Measurements from ENCODE around the gene PXT1. TPM values are rescaled to one million over a fixed set of nuclear protein-coding genes. Genes with fewer than 3 reads are reported as not detected.
A peak's percentile ranks its signal among the peaks of the same experiment; 100 is the strongest.

PXT1 gene
- total and polyA plus RNA-seq, 9 of the 15 experiments (the other 6 are each of a cell fraction or from before 2014, with no cell fraction given), result 0.09 to 0.11 (median 0.10) TPM; not detected in 5

- ChIA-PET CTCF (ENCODE audit: low intra/inter-chr PET ratio) (interaction anchor here (0.5 to 5.9 kb wide), 8 partner anchors 16 to 334 kb away, joined by 3 to 45 read pairs (median 4); partner anchors contain the start of gene MAPK14), POLR2A (interaction anchor here (1.2 kb wide), 1 partner anchor 14 kb away, joined by 4 read pairs; no protein-coding TSS in a partner anchor)
- Histone ChIP-seq H3K27me3 (ENCODE audit: control insufficient read depth in 2 of 2, insufficient read depth in 2 of 2, low read length in 2 of 2) (peaks cover 0 to 4% of the 10 kb centered on the region in 2 experiments; a peak in 2 of 5 replicates), H3K9me1 (ENCODE audit: control insufficient read depth, insufficient read depth, low read length) (no peaks in the 10 kb centered on the region), H3K4me3 (no peak overlapping the region), H3K9me3 (replicated peaks; ENCODE audit: control insufficient read depth, insufficient read depth, low read depth, low read length) (no peaks in the 10 kb centered on the region), H3K79me2 (ENCODE audit: control insufficient read depth, insufficient read depth, low read length) (no peaks in the 10 kb centered on the region), H4K20me1 (replicated peaks; ENCODE audit: control insufficient read depth, insufficient read depth, low read length) (no peaks in the 10 kb centered on the region), H3K4me1 (replicated peaks in 1 of 2; ENCODE audit: control insufficient read depth in 2 of 2, insufficient read depth in 2 of 2, low read length in 2 of 2) (peaks cover 9 to 20% of the 10 kb centered on the region in 2 experiments; a peak in 4 of 5 replicates), H3K9ac (ENCODE audit: insufficient read depth in 1 of 2, low read depth in 2 of 2, low read length in 2 of 2) (peak overlapping the region in 1 of 2 experiments; percentile 63; a peak in 1 of 4 replicates), H2AFZ (ENCODE audit: low read depth, low read length) (peak overlapping the region; percentile 71), H3K36me3 (ENCODE audit: control insufficient read depth, insufficient read depth, low read length) (no peaks in the 10 kb centered on the region), H3K27ac (ENCODE audit: extremely low read depth, low read depth, low read length) (no peak overlapping the region), H3K4me2 (ENCODE audit: insufficient read depth, low read length) (peak overlapping the region; percentile 55; the same call in 1 of the 2 replicates)
- ATAC-seq (peak; percentile 96), FAIRE-seq (peak; percentile 96), DNase-seq (ENCODE audit: extremely low read depth in 1 of 4, low spot score in 3 of 4) (peak; percentile 85 to 89 (median 88))
- intact Hi-C loops (cut with micrococcal nuclease) (loop anchor here (1.0 to 5.0 kb wide), 5 partner anchors 19 to 333 kb away; partner anchors contain the start of gene MAPK14), in situ Hi-C loops (cut with MboI) (no loop called here)
- BruUV-seq (replicated peaks), result no TSS peak
- WGBS (ENCODE audit: insufficient coverage, low coverage, missing lambda C conversion rate), result 11% methylated on average over 10 of the region's 10 CpGs
- TF ChIP-seq RB1 (IDR thresholded peaks at IDR 0.05; ENCODE audit: low read depth) (peak; percentile 58), JUNB (CRISPR knock-in tag; conservative IDR thresholded peaks at IDR 0.05) (no peak), POU5F1 (IDR thresholded peaks at IDR 0.05; ENCODE audit: borderline replicate concordance, low read depth, low read length, partially characterized antibody) (no peak), NFXL1 (CRISPR knock-in tag; IDR thresholded peaks at IDR 0.05) (no peak), STAG1 (CRISPR knock-in tag; IDR thresholded peaks at IDR 0.05; ENCODE audit: borderline replicate concordance) (peak; percentile 78; the same call in 1 of the 2 replicates), ESRRB (CRISPR knock-in tag; IDR thresholded peaks at IDR 0.05; ENCODE audit: borderline replicate concordance) (no peak), BHLHE40 (IDR thresholded peaks at IDR 0.05; ENCODE audit: low read length) (peak; percentile 35; the same call in 1 of the 2 replicates), CREM (IDR thresholded peaks at IDR 0.05; ENCODE audit: low read depth) (no peak), RHOXF2B (CRISPR knock-in tag; conservative IDR thresholded peaks at IDR 0.05) (no peak), THRA (IDR thresholded peaks at IDR 0.05) (no peak), HMGN3 (IDR thresholded peaks at IDR 0.05; ENCODE audit: borderline replicate concordance, extremely low read depth, insufficient read length, low read depth, low read length) (no peak), XRCC3 (IDR thresholded peaks at IDR 0.05) (no peak), PHB2 (IDR thresholded peaks at IDR 0.05; ENCODE audit: low read depth) (no peak), KAT8 (IDR thresholded peaks at IDR 0.05; ENCODE audit: low read depth) (no peak), NCOA1 (IDR thresholded peaks at IDR 0.05; ENCODE audit: low read depth) (no peak), CHD2 (IDR thresholded peaks at IDR 0.05; ENCODE audit: low read depth, low read length) (no peak), SAP30 (IDR thresholded peaks at IDR 0.05; ENCODE audit: borderline replicate concordance, insufficient read depth, low read depth, low read length, poor library complexity, severe bottlenecking) (no peak)
- TF ChIP-seq, protein P1, sequence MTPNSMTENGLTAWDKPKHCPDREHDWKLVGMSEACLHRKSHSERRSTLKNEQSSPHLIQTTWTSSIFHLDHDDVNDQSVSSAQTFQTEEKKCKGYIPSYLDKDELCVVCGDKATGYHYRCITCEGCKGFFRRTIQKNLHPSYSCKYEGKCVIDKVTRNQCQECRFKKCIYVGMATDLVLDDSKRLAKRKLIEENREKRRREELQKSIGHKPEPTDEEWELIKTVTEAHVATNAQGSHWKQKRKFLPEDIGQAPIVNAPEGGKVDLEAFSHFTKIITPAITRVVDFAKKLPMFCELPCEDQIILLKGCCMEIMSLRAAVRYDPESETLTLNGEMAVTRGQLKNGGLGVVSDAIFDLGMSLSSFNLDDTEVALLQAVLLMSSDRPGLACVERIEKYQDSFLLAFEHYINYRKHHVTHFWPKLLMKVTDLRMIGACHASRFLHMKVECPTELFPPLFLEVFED (CRISPR knock-in tag; conservative IDR thresholded peaks at IDR 0.05), result no peak
- TF ChIP-seq, protein P2, sequence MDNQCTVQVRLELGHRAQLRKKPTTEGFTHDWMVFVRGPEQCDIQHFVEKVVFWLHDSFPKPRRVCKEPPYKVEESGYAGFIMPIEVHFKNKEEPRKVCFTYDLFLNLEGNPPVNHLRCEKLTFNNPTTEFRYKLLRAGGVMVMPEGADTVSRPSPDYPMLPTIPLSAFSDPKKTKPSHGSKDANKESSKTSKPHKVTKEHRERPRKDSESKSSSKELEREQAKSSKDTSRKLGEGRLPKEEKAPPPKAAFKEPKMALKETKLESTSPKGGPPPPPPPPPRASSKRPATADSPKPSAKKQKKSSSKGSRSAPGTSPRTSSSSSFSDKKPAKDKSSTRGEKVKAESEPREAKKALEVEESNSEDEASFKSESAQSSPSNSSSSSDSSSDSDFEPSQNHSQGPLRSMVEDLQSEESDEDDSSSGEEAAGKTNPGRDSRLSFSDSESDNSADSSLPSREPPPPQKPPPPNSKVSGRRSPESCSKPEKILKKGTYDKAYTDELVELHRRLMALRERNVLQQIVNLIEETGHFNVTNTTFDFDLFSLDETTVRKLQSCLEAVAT (IDR thresholded peaks at IDR 0.05), result no peak
These were observed 82.2 kb downstream of the PXT1 start for GRCh38 chr6:36360241-36361054.
